ENCODE measurements around the gene NKAIN4. TPM values are rescaled to one million over a fixed set of nuclear protein-coding genes. Genes with fewer than 3 reads are reported as not detected.

Gene NKAIN4
- polyA plus RNA-seq, 1 donor = 6.8 TPM

DNA sequence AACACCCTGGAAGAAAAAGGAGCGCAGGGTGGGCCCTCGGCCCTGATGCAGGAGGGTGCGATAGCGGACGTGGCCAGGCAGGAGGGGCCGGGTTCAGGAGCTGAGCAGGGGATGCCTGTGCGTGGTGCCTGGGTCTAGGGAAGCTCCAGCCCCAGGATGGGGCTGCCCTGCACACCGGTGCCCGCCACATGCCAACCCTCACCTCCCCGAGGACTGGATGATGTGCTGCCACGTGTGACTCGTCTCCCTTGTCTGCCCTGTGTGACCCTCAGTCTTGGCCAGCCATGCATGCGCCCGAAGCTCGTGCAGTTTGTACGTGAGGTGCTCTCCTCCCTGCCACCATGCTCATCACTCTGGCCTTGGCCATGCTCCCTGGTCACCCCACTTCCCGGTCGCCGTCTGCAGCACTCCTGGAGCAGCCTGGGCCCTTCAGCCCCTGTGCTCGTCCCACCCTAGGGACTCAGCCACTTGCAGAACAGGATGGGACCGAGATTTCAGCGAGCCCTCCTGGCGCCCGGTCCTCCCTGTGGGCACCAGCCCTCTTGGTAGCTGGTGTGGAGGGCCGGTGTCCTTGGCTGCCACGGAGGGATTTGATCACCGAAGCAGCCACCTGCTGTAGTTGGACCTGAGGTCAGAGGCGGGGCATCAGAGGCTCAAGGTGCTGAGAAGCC is 34.5 kb upstream of the NKAIN4 start:
- H3K4me3 ChIP-seq (ENCODE audit: low read length) = no peak overlapping the region
- no peak for DNase-seq
- WGBS (ENCODE audit: insufficient coverage, low lambda C conversion rate) = no CpG with 5 or more reads among the region's 28 CpGs
- peaks cover 2% of the 10 kb centered on the region for H3K4me1 ChIP-seq (ENCODE audit: control insufficient read depth, insufficient read depth, low read length)
- no peak overlapping the region for H3K27ac ChIP-seq (ENCODE audit: low read length)
- no peaks in the 10 kb centered on the region for H3K9me3 ChIP-seq (ENCODE audit: control insufficient read depth, low read depth, low read length)
- peaks cover 40% of the 10 kb centered on the region for H3K36me3 ChIP-seq (ENCODE audit: control insufficient read depth, insufficient read depth, low read length)
- peaks cover 6% of the 10 kb centered on the region for H3K27me3 ChIP-seq (ENCODE audit: control insufficient read depth, insufficient read depth, low read length)

GRCh38 chr20:63287697-63288580 is 33.7 kb upstream of the NKAIN4 start:
- Histone ChIP-seq H3K4me3 (ENCODE audit: low read length) (no peak overlapping the region), H3K27me3 (ENCODE audit: control insufficient read depth, insufficient read depth, low read length) (no peaks in the 10 kb centered on the region), H3K36me3 (ENCODE audit: control insufficient read depth, insufficient read depth, low read length) (peaks cover 47% of the 10 kb centered on the region), H3K4me1 (ENCODE audit: control insufficient read depth, insufficient read depth, low read length) (peaks cover 2% of the 10 kb centered on the region), H3K9me3 (ENCODE audit: control insufficient read depth, low read depth, low read length) (no peaks in the 10 kb centered on the region), H3K27ac (ENCODE audit: low read length) (no peak overlapping the region)
- no peak for DNase-seq
- WGBS (ENCODE audit: insufficient coverage, low lambda C conversion rate) = no CpG with 5 or more reads among the region's 55 CpGs

GRCh38 chr20:63286781-63287696 is 32.8 kb upstream of the NKAIN4 start:
- Histone ChIP-seq H3K4me3 (ENCODE audit: low read length) (no peak overlapping the region), H3K27me3 (ENCODE audit: control insufficient read depth, insufficient read depth, low read length) (no peaks in the 10 kb centered on the region), H3K36me3 (ENCODE audit: control insufficient read depth, insufficient read depth, low read length) (peaks cover 56% of the 10 kb centered on the region), H3K9me3 (ENCODE audit: control insufficient read depth, low read depth, low read length) (no peaks in the 10 kb centered on the region), H3K27ac (ENCODE audit: low read length) (no peak overlapping the region), H3K4me1 (ENCODE audit: control insufficient read depth, insufficient read depth, low read length) (peaks cover 2% of the 10 kb centered on the region)
- DNase-seq = no peak
- WGBS (ENCODE audit: insufficient coverage, low lambda C conversion rate) = no CpG with 5 or more reads among the region's 23 CpGs

DNA sequence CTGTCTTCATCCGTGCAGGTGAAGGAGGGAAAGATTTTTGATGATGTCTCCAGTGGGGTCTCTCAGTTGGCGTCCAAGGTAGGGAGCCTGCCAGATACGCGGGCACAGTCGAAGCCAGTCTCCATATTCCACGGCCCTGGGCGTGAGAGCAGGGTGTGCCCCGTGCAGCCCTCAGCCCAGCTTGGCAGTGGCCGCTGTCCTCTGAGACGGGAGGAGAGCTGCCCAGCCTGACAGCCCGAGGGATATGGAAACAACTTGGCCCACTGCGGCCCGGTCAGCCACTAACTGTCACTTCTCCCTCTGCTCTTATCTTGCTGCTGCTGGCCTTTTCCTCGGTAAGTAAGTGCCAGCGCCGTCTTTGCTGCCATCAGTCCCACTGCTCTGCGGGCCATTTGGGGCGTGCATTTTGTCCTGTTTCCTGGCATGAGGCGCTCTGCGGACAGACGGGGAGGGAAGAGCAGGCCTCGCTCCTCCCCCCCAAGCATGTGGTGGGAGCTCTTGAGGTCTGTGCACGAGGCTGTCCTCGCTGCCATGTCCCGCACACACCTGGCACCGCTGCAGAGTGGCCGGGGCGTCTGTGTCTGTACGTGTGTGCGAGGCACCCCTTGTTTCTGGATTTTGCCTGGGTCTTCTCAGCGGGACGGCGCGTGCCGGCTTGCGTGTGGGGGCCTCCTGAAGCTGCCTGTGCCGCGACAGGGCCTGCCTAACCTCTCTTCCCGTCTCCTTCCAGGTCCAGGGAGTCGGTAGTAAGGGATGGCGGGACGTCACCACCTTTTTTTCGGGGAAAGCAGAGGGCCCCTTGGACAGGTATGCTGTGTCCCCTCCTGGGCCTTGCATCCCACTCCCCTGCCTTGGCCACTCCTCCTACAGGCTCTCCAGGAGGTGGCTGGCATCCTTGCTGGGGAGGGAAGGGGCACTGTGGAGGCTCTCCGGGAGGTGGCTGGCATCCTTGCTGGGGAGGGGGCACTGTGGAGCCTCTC is 31.7 kb upstream of the NKAIN4 start:
- Histone ChIP-seq H3K4me1 (ENCODE audit: control insufficient read depth, insufficient read depth, low read length) (peaks cover 2% of the 10 kb centered on the region), H3K27me3 (ENCODE audit: control insufficient read depth, insufficient read depth, low read length) (no peaks in the 10 kb centered on the region), H3K9me3 (ENCODE audit: control insufficient read depth, low read depth, low read length) (no peaks in the 10 kb centered on the region), H3K36me3 (ENCODE audit: control insufficient read depth, insufficient read depth, low read length) (peaks cover 64% of the 10 kb centered on the region), H3K4me3 (ENCODE audit: low read length) (no peak overlapping the region), H3K27ac (ENCODE audit: low read length) (no peak overlapping the region)
- no CpG with 5 or more reads among the region's 44 CpGs for WGBS (ENCODE audit: insufficient coverage, low lambda C conversion rate)
- no peak for DNase-seq

DNA sequence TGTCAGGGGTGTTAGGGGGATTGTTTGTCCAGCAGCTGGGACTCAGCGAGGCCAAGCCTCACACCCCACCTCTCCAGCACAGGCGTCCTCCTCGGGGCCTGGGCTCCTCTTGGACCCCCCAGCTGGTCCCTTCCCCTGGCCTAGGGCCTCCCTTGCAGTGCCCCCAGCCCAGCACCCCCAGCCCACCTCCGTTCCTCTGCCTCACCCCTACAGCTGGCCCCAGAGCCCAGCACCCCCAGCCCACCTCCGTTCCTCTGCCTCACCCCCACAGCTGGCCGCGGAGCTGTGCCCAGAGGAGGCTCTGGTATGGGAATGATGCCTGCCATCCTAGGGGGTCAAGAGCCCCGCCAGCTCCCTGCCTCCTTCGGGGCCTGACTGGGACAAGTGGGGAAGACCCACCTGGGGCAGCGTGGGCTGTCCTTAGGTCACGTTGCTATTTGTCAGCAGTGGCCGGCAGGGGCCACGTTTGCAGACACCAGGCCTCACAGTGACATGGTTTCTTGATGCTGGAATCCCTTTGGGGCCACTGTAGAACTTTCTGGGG is 30.8 kb upstream of the NKAIN4 start:
- Histone ChIP-seq H3K27me3 (ENCODE audit: control insufficient read depth, insufficient read depth, low read length) (no peaks in the 10 kb centered on the region), H3K4me1 (ENCODE audit: control insufficient read depth, insufficient read depth, low read length) (peaks cover 2% of the 10 kb centered on the region), H3K36me3 (ENCODE audit: control insufficient read depth, insufficient read depth, low read length) (peaks cover 73% of the 10 kb centered on the region), H3K27ac (ENCODE audit: low read length) (no peak overlapping the region), H3K4me3 (ENCODE audit: low read length) (no peak overlapping the region), H3K9me3 (ENCODE audit: control insufficient read depth, low read depth, low read length) (no peaks in the 10 kb centered on the region)
- no peak for DNase-seq
- WGBS (ENCODE audit: insufficient coverage, low lambda C conversion rate) = no CpG with 5 or more reads among the region's 13 CpGs

- Histone ChIP-seq H3K4me1 (ENCODE audit: control insufficient read depth, insufficient read depth, low read length) (peaks cover 2% of the 10 kb centered on the region), H3K9me3 (ENCODE audit: control insufficient read depth, low read depth, low read length) (no peaks in the 10 kb centered on the region), H3K4me3 (ENCODE audit: low read length) (no peak overlapping the region), H3K36me3 (ENCODE audit: control insufficient read depth, insufficient read depth, low read length) (peaks cover 78% of the 10 kb centered on the region), H3K27me3 (ENCODE audit: control insufficient read depth, insufficient read depth, low read length) (no peaks in the 10 kb centered on the region), H3K27ac (ENCODE audit: low read length) (no peak overlapping the region)
- WGBS (ENCODE audit: insufficient coverage, low lambda C conversion rate) = no CpG with 5 or more reads among the region's 25 CpGs
- DNase-seq = no peak
Observed at GRCh38 chr20:63284544-63284949, 30.3 kb upstream of the NKAIN4 start.

GRCh38 chr20:63284083-63284440 is 29.8 kb upstream of the NKAIN4 start:
- H3K4me1 ChIP-seq (ENCODE audit: control insufficient read depth, insufficient read depth, low read length) = peaks cover 2% of the 10 kb centered on the region
- H3K27ac ChIP-seq (ENCODE audit: low read length) = no peak overlapping the region
- no CpG with 5 or more reads among the region's 14 CpGs for WGBS (ENCODE audit: insufficient coverage, low lambda C conversion rate)
- H3K9me3 ChIP-seq (ENCODE audit: control insufficient read depth, low read depth, low read length) = no peaks in the 10 kb centered on the region
- no peak overlapping the region for H3K4me3 ChIP-seq (ENCODE audit: low read length)
- DNase-seq = peak in 1 of 2 donors; percentile 70
- H3K27me3 ChIP-seq (ENCODE audit: control insufficient read depth, insufficient read depth, low read length) = no peaks in the 10 kb centered on the region
- peaks cover 80% of the 10 kb centered on the region for H3K36me3 ChIP-seq (ENCODE audit: control insufficient read depth, insufficient read depth, low read length)

- no peak for DNase-seq
- Histone ChIP-seq H3K27me3 (ENCODE audit: control insufficient read depth, insufficient read depth, low read length) (no peaks in the 10 kb centered on the region), H3K27ac (ENCODE audit: low read length) (no peak overlapping the region), H3K4me3 (ENCODE audit: low read length) (no peak overlapping the region), H3K4me1 (ENCODE audit: control insufficient read depth, insufficient read depth, low read length) (peaks cover 2% of the 10 kb centered on the region), H3K36me3 (ENCODE audit: control insufficient read depth, insufficient read depth, low read length) (peaks cover 80% of the 10 kb centered on the region), H3K9me3 (ENCODE audit: control insufficient read depth, low read depth, low read length) (no peaks in the 10 kb centered on the region)
- WGBS (ENCODE audit: insufficient coverage, low lambda C conversion rate) = no CpG with 5 or more reads among the region's 33 CpGs
Observed at GRCh38 chr20:63283397-63284082, 29.3 kb upstream of the NKAIN4 start.

- Histone ChIP-seq H3K9me3 (ENCODE audit: control insufficient read depth, low read depth, low read length) (no peaks in the 10 kb centered on the region), H3K4me3 (ENCODE audit: low read length) (no peak overlapping the region), H3K36me3 (ENCODE audit: control insufficient read depth, insufficient read depth, low read length) (peaks cover 83% of the 10 kb centered on the region), H3K4me1 (ENCODE audit: control insufficient read depth, insufficient read depth, low read length) (peaks cover 2% of the 10 kb centered on the region), H3K27ac (ENCODE audit: low read length) (no peak overlapping the region), H3K27me3 (ENCODE audit: control insufficient read depth, insufficient read depth, low read length) (no peaks in the 10 kb centered on the region)
- no peak for DNase-seq
- no CpG with 5 or more reads among the region's 17 CpGs for WGBS (ENCODE audit: insufficient coverage, low lambda C conversion rate)
Observed at GRCh38 chr20:63282946-63283345, 28.7 kb upstream of the NKAIN4 start.

Measured in large intestine (tissue), 3 donors.